Measurements from ENCODE around the gene HNRNPL. TPM values are rescaled to one million over a fixed set of nuclear protein-coding genes. Genes with fewer than 3 reads are reported as not detected.

HNRNPL gene
- total RNA-seq, 1 experiment from 2014 or later, result 443 TPM

DNA sequence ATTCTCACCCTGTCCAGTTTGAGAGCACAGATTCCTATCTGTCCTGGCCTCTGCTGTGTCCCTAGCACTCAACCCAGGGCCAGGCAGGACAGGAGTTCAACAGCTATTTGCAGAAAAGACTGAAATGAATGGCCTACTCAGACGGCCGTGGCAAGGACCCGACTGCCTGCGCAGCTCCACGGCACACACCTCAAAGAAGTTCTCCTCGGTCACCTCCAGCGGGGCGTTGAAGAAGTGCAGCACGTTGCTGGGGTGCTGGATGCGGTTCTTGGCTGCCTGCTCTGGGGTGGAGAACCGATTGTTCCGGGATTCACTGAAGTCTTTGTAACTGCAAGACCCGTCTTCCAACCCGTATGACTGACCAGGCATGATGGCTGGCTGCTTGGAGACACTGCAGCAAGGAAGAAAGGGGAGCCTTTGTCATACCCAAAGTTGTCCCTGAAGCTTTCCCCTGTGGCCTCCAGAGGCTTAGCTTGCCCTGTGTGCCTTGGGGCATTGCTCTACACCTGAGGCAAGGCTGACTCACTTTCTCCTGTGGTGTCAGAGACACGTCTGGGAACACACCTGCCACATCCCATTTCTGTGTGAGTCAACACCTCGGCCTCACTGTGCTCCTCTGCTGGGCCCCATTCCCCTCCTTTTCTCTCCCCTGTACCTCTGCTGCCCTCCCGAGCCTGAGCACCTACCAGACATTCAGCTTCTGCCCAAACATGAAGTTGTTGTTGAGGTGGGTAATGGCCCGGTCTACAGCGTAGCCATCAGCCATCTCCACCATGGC, 11.4 kb downstream of the HNRNPL start:
- peak in 1 of 2 experiments; percentile 13 for TF ChIP-seq CTCF (IDR thresholded peaks at IDR 0.05; ENCODE audit: insufficient read depth in 1 of 2, low read depth in 1 of 2, low read length in 1 of 2, severe bottlenecking in 1 of 2, unreplicated experiment in 1 of 2)
- BruUV-seq (replicated peaks), result no TSS peak
- Mint-ChIP-seq H3K27me3 (ENCODE audit: insufficient read depth, unreplicated experiment) (no peaks in the 10 kb centered on the region), H3K36me3 (ENCODE audit: insufficient read depth, unreplicated experiment) (peaks cover 98% of the 10 kb centered on the region), H3K27ac (ENCODE audit: unreplicated experiment) (peak overlapping the region; percentile 65), H3K9me3 (ENCODE audit: unreplicated experiment) (no peaks in the 10 kb centered on the region), H3K4me1 (ENCODE audit: low read depth, unreplicated experiment) (peaks cover 25% of the 10 kb centered on the region), H3K4me3 (ENCODE audit: unreplicated experiment) (peak overlapping the region; percentile 12)
- ChIA-PET POLR2A (interaction anchor here (0.7 to 1.8 kb wide), 8 partner anchors 11 to 101 kb away, joined by 3 to 15 read pairs (median 7); partner anchors contain the start of genes HNRNPL, MRPS12 and SARS2), CTCF (interaction anchor here (1.0 to 1.8 kb wide), 4 partner anchors 19 to 436 kb away, joined by 3 to 8 read pairs (median 4); partner anchors contain the start of genes FAM98C, MRPS12 and SARS2)
- no peaks in the 10 kb centered on the region for H3K27me3 ChIP-seq (replicated peaks; ENCODE audit: control insufficient read depth, insufficient read depth, low read length)
- intact Hi-C loops (cut with micrococcal nuclease; ENCODE audit: unreplicated experiment), result loop anchor here (5.0 kb wide), 1 partner anchor 101 kb away; no protein-coding TSS in a partner anchor
- no peaks in the 10 kb centered on the region for H3K9me3 ChIP-seq
- no peak overlapping the region for H3K4me3 ChIP-seq (ENCODE audit: low read depth, low read length)
- peaks cover 32% of the 10 kb centered on the region for H3K4me1 ChIP-seq
- peaks cover 23% of the 10 kb centered on the region for H3K36me3 ChIP-seq (ENCODE audit: control insufficient read depth, insufficient read depth, low read length)
- peak; percentile 59 to 80 for DNase-seq

- H3K27ac Mint-ChIP-seq (ENCODE audit: unreplicated experiment), result peak overlapping the region; percentile 77
Observed at GRCh38 chr19:38837656-38838121, 12.1 kb downstream of the HNRNPL start.

More at GRCh38 chr19:38837656-38838121, 12.1 kb downstream of the HNRNPL start:
- H3K4me1 ChIP-seq, result peaks cover 35% of the 10 kb centered on the region
- H3K9me3 ChIP-seq, result no peaks in the 10 kb centered on the region
- DNase-seq, result peak; percentile 66 to 67
- H3K4me1 Mint-ChIP-seq (ENCODE audit: low read depth, unreplicated experiment), result peaks cover 25% of the 10 kb centered on the region
- H3K4me3 Mint-ChIP-seq (ENCODE audit: unreplicated experiment), result no peak overlapping the region
- no TSS peak for BruUV-seq (replicated peaks)
- H3K27me3 ChIP-seq (replicated peaks; ENCODE audit: control insufficient read depth, insufficient read depth, low read length), result no peaks in the 10 kb centered on the region
- ChIA-PET POLR2A (interaction anchor here (0.6 to 1.8 kb wide), 8 partner anchors 12 to 93 kb away, joined by 3 to 15 read pairs (median 7); partner anchors contain the start of genes HNRNPL, MRPS12 and SARS2), CTCF (interaction anchor here (0.7 to 1.8 kb wide), 4 partner anchors 15 to 201 kb away, joined by 3 to 8 read pairs (median 4); partner anchors contain the start of genes MRPS12 and SARS2)
- H3K36me3 ChIP-seq (ENCODE audit: control insufficient read depth, insufficient read depth, low read length), result peaks cover 17% of the 10 kb centered on the region
- H3K27me3 Mint-ChIP-seq (ENCODE audit: insufficient read depth, unreplicated experiment), result no peaks in the 10 kb centered on the region
- intact Hi-C loops (cut with micrococcal nuclease; ENCODE audit: unreplicated experiment), result loop anchor here (2.0 to 5.0 kb wide), 2 partner anchors 100 to 201 kb away; no protein-coding TSS in a partner anchor
- TF ChIP-seq CTCF (IDR thresholded peaks at IDR 0.05; ENCODE audit: insufficient read depth in 1 of 2, low read depth in 1 of 2, low read length in 1 of 2, severe bottlenecking in 1 of 2, unreplicated experiment in 1 of 2), result no peak
- no peaks in the 10 kb centered on the region for H3K9me3 Mint-ChIP-seq (ENCODE audit: unreplicated experiment)
- no peak overlapping the region for H3K4me3 ChIP-seq (ENCODE audit: low read depth, low read length)
- peaks cover 97% of the 10 kb centered on the region for H3K36me3 Mint-ChIP-seq (ENCODE audit: insufficient read depth, unreplicated experiment)

Measured in Caco-2 (cell line).